ENCODE data around the gene OR2B3. TPM values are rescaled to one million over a fixed set of nuclear protein-coding genes. Genes with fewer than 3 reads are reported as not detected.

Gene OR2B3
- total RNA-seq, 1 donor from 2014 or later: not detected

- Mint-ChIP-seq H3K4me3 (no peak overlapping the region), H3K36me3 (no peaks in the 10 kb centered on the region), H3K27me3 (ENCODE audit: low read depth) (peaks cover 44% of the 10 kb centered on the region), H3K27ac (no peak overlapping the region), H3K4me1 (no peaks in the 10 kb centered on the region), H3K9me3 (no peaks in the 10 kb centered on the region)
- TF ChIP-seq CTCF (IDR thresholded peaks at IDR 0.05; ENCODE audit: unreplicated experiment): no peak
- no peak for DNase-seq (ENCODE audit: low spot score in 2 of 2, unreplicated experiment in 2 of 2)
Measured at GRCh38 chr6:29079203-29079602, 7.9 kb downstream of the OR2B3 start.

GRCh38 chr6:29071831-29072723 is 15.0 kb downstream of the OR2B3 start:
- H3K27ac Mint-ChIP-seq: no peak overlapping the region
- peaks cover 43% of the 10 kb centered on the region for H3K27me3 Mint-ChIP-seq (ENCODE audit: low read depth)
- DNase-seq (ENCODE audit: low spot score in 2 of 2, unreplicated experiment in 2 of 2): no peak
- peak; percentile 44 for TF ChIP-seq CTCF (IDR thresholded peaks at IDR 0.05; ENCODE audit: unreplicated experiment)
- H3K4me3 Mint-ChIP-seq: no peak overlapping the region
- H3K4me1 Mint-ChIP-seq: no peaks in the 10 kb centered on the region
- peaks cover 14% of the 10 kb centered on the region for H3K9me3 Mint-ChIP-seq
- no peaks in the 10 kb centered on the region for H3K36me3 Mint-ChIP-seq

- no peak for DNase-seq (ENCODE audit: low spot score in 2 of 2, unreplicated experiment in 2 of 2)
- H3K27me3 Mint-ChIP-seq (ENCODE audit: low read depth): peaks cover 47% of the 10 kb centered on the region
- H3K27ac Mint-ChIP-seq: no peak overlapping the region
- no peaks in the 10 kb centered on the region for H3K4me1 Mint-ChIP-seq
- peaks cover 16% of the 10 kb centered on the region for H3K9me3 Mint-ChIP-seq
- no peak overlapping the region for H3K4me3 Mint-ChIP-seq
- no peak for TF ChIP-seq CTCF (IDR thresholded peaks at IDR 0.05; ENCODE audit: unreplicated experiment)
- no peaks in the 10 kb centered on the region for H3K36me3 Mint-ChIP-seq
Measured at GRCh38 chr6:29051680-29052079, 35.4 kb downstream of the OR2B3 start.

- Mint-ChIP-seq H3K36me3 (no peaks in the 10 kb centered on the region), H3K4me1 (no peaks in the 10 kb centered on the region), H3K4me3 (no peak within 1 kb of the TSS), H3K9me3 (peaks cover 8% of the 10 kb centered on the region), H3K27me3 (ENCODE audit: low read depth) (peaks cover 53% of the 10 kb centered on the region), H3K27ac (no peak within 1 kb of the TSS)
- TF ChIP-seq CTCF (IDR thresholded peaks at IDR 0.05; ENCODE audit: unreplicated experiment): no peak
- no peak for DNase-seq (ENCODE audit: low spot score in 2 of 2, unreplicated experiment in 2 of 2)
Measured at GRCh38 chr6:29045075-29045474, 42.0 kb downstream of the OR2B3 start, which contains the start of gene OR2W1. OR2W1 (minus strand) TSS chr6:29045175; CDS start chr6:29045175, 0 bp downstream.

Other genes starting within 250 kb of the OR2B3 start
- 75.7 to 77.0 TPM (median 76.1 TPM) in 3 replicates for gene TRIM27, start 163.3 kb downstream of the OR2B3 start, total RNA-seq
- gene ZNF311, start 82.0 kb downstream of the OR2B3 start, total RNA-seq: 2.1 to 2.6 TPM (median 2.3 TPM) in 3 replicates
- not detected in 3 replicates for gene OR2W1, start 42.1 kb downstream of the OR2B3 start, total RNA-seq
- not detected in 3 replicates for gene OR2J1, start 12.2 kb upstream of the OR2B3 start, total RNA-seq
- 0.07 to 0.16 TPM in 2 of 3 replicates, not detected in the other for gene OR2J3, start 20.7 kb upstream of the OR2B3 start, total RNA-seq
- not detected in 3 replicates for gene OR2J2, start 83.6 kb upstream of the OR2B3 start, total RNA-seq
- not detected in 3 replicates for gene OR14J1, start 214.4 kb upstream of the OR2B3 start, total RNA-seq